ENCODE measurements around the gene CBX4.

CBX4 gene

DNA sequence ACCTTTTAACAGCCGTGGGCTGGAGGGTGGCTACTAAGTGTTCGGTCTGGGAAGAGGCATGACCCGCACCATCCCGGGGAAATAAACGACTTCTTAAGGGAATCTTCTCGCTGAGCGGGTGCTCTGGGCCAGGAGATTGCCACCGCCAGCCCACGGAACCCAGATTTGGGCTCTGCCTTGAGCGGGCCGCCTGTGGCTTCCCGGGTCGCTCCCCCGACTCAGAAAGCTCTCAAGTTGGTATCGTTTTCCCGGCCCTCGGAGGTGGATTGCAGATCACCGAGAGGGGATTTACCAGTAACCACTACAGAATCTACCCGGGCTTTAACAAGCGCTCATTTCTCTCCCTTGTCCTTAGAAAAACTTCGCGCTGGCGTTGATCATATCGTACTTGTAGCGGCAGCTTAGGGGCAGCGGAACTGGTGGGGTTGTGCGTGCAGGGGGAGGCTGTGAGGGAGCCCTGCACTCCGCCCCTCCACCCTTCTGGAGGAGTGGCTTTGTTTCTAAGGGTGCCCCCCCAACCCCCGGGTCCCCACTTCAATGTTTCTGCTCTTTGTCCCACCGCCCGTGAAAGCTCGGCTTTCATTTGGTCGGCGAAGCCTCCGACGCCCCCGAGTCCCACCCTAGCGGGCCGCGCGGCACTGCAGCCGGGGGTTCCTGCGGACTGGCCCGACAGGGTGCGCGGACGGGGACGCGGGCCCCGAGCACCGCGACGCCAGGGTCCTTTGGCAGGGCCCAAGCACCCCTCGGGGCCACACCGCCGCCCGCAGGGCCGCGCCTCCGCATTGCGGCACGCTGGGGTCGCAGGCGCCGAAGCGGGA lies 3.6 kb upstream of the CBX4 start:
- DNase-seq = no peak

DNA sequence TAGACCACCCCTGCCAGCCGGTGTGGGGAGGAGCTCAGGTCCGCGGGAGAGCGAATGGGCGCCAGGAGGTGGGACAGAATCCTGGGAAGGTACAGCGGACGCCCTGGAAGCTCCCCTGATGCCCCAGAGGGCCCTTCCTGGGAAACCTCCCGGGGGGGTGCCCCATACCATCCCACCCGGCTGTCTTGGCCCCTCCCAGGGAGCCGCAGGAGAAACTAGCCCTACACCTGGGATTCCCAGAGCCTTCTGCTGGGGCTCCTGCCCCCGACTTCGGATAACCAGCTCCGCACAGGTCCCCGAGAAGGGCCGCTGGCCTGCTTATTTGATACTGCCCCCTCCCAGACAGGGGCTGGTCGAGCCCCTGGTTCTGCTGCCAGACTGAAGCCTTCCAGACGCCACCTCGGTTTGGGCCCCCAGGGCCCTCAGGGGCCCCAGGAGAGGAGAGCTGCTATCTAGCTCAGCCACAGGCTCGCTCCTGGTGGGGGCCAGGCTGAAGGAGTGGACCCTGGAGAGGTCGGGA lies 3.0 kb upstream of the CBX4 start:
- DNase-seq = no peak

- DNase-seq = no peak
Measured at GRCh38 chr17:79841369-79842135, 2.3 kb upstream of the CBX4 start.

- DNase-seq = no peak
Measured at GRCh38 chr17:79840989-79841286, 1.7 kb upstream of the CBX4 start.

GRCh38 chr17:79840269-79840988 lies 1.2 kb upstream of the CBX4 start:
- peak in 5 of 58 donors; percentile 18 to 39 (median 27) for DNase-seq

- DNase-seq = peak in 53 of 58 donors; percentile 16 to 83 (median 61)
Measured at GRCh38 chr17:79838522-79839274, 542 bp downstream of the CBX4 start.

GRCh38 chr17:79837888-79838521 lies 1.2 kb downstream of the CBX4 start:
- DNase-seq = peak in 4 of 58 donors; percentile 54 to 73 (median 60)

DNA sequence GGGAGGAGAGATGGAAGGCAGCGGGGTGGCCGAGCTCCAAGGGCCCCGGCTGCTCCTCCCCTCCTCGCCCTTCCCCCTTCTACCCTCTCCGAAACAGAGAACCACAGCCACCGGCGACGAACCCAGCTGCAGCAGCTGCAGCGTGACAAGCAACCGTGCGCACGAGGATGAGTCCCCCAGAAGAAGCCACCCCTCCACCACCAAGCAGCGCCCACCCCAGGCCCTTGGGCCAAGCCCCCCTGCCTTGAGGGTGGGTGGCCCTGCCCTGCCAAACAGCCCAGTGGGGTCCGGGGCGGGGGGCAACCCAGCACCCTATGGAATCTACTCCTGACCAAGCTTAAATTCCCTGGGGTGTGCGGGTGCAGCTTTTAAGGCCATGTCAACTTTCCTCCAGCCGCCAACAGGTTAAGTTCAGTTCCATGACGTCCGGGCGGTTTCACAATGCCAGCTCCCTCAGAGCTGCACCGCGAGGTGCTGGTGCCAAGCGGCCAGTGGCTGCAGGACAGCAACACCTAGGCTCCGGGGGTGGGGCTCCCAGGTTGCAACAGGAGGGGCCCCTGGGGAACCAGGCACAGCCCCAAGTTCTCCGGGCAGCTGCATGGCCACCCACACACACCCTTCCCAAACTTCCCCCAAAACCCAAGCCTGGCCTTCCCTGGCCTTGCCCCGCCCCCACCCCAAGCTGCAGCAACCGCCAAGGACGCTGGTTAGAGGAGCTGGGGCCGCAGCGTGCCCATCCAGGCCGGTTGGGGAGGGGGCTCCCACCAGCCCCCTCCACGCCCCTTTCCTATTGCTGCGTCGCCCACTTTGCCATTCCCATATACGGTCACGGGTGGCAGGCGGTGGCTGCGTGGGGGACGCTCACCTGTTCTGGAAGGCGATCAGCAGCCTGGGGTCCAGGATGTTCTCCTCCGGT lies 2.0 kb downstream of the CBX4 start:
- peak in 8 of 58 donors; percentile 13 to 47 (median 32) for DNase-seq

DNA sequence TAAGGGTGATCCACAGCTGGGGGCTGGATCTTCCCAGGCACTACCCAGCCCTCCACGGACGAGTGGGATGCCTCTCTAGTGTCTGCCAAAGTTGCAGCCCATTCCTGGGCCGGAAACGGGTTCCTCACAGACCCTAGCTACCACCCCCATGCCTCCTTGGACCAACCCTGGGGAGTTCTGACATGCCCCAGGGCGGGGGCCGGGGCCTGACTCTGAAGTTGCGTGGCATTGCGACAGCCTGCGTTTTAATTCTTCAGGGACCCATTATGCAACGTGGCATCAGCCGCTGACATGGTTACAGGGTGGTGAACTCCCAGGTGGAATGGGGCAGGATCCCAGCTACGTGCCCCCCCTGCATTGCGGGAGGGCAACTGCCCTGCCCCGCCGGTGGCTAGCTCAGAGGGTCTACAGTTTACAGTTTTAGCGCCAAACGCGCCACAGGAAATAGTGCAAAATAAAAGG lies 2.7 kb downstream of the CBX4 start:
- no peak for DNase-seq

- DNase-seq = no peak
Measured at GRCh38 chr17:79835953-79836509, 3.2 kb downstream of the CBX4 start.

DNA sequence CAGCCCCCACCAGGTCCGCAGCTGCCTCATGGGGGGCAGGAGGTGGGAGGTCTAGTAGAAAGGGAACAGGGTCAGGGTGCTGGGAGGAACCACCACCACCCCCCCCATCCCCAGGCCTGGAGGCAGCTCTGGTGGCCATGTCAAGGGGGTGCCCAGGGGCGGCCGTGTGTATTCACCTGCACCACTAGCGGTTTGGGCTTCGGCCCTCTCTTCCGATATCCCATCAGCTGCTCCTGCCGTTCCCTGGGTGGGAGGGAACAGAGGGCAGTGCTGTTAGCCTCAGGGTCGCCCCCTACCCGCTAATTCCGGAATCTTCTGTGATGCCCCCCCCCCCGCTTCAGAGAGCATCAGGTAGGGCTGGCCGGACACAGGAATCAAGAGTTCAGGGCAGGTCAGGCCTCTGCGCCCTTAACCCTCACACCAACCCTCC lies 3.8 kb downstream of the CBX4 start:
- DNase-seq = no peak

GRCh38 chr17:79834565-79835469 lies 4.4 kb downstream of the CBX4 start:
- no peak for DNase-seq

GRCh38 chr17:79833744-79834564 lies 5.3 kb downstream of the CBX4 start:
- no peak for DNase-seq

GRCh38 chr17:79833110-79833450 lies 6.2 kb downstream of the CBX4 start:
- DNase-seq = no peak

DNA sequence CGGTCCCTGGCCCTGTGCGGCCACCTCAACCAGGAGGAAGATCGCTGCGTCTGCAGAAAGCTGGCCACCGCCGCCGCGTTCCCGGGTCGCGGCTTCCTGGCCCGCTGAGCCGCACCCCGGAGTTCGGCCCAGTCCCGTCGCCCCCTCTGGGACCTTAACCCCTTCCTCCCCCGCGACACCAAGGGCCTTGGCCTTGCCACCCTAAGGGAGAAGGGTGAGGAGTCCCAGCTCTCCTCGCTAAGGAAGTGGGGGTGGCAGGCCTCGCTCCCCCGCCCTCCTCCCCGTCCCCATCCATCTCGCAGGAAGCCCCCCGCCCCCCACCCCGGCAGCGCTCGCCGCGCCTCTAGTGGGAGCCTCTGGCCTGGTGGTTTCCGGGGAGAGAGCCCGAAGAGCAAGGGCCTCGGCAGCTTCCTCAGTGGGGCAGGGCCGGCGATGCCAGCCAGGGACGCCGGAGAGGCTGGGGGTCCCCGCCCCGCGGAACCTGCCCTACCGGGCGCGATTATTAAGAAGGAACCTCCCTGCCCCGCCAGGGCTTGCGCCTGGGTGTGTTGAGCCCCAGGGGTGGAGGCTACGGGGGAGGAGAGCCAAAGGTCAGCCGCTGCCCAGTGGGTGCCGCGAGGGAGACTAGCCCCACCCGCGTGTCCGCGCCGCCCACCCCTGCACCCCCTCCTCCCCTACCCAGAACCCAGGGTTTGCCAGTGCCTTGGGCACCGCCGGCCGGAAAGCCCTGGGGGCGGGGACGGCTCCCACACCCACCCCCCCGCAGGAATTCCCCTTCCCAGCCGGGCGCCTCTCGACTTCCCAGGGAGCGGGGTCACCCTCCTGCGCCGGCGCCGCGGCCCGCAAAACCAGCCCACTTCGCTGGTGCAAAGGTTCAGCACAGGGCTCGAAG lies 6.8 kb downstream of the CBX4 start:
- no peak for DNase-seq

Measured in anterior cingulate cortex (tissue), 58 donors.